Measurements from ENCODE around the gene IL3RA. TPM values are rescaled to one million over a fixed set of nuclear protein-coding genes. Genes with fewer than 3 reads are reported as not detected.
"Not testable (repeated sequence)": the region's sequence is repeated elsewhere in the genome, so short reads cannot be mapped to it uniquely, and the experiment has no call there.

Gene IL3RA
- total RNA-seq, 1 donor from 2014 or later, result 19.6 TPM

- no peak for DNase-seq (ENCODE audit: low read depth in 2 of 2)
Measured at GRCh38 chrX:1398431-1399340, 62.1 kb downstream of the IL3RA start.

DNA sequence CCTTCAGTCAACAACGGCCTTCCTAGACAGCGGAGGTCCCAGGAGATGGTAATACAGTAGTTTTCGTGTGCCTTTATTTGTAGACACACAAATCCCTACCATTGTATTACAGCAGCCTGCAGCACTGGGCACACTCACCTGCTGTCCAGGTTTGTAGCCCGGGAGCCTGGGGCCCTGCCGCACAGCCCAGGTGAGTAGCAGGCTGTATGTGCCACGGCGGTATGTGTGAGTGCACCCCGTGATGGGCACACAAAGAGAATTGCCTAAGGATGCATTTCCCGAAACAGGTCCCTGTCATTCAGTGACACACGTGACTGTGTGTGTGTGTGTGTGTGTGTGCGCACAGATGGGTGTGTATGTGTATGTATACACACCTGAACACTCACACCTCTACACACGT is 63.5 kb downstream of the IL3RA start:
- DNase-seq (ENCODE audit: low read depth in 2 of 2), result no peak

GRCh38 chrX:1400742-1401471 is 64.3 kb downstream of the IL3RA start:
- no peak for DNase-seq (ENCODE audit: low read depth in 2 of 2)

GRCh38 chrX:1401611-1402430 is 65.2 kb downstream of the IL3RA start:
- DNase-seq (ENCODE audit: low read depth in 2 of 2), result no peak

DNA sequence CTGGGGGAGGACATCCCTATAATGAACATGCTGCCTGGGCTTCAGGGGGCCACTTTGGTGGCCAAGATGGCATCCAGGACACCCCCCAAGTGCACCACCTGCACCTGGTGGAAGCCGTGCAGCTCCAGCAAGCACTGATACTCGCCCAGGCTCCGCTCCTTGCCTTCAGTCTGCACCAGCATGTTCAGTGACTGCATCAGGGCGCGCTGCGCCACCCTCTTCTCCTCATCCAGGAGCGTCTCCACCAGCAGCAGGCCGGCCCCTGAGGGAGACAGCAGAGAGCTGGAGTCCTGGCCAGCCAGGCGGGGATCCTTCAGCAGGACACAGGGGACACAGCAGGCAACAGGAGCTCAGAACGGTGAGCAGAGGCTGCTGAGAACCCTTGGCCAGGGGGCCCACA is 66.6 kb downstream of the IL3RA start:
- DNase-seq (ENCODE audit: low read depth in 2 of 2), result no peak

DNA sequence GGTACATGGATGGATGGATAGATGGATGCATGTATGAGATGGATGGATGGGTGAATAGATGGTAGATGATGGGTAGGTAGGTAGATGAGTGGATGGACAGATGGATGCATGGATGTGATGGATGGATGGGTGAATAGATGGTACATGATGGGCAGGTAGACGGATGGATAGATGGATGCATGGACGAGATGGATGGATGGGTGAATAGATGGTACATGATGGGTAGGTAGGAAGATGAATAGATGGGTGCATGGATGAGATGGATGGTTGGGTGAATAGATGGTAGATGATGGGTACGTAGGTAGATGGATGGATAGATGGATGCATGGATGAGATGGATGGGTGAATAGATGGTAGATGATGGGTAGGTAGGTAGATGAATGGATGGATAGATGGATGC is 67.3 kb downstream of the IL3RA start:
- DNase-seq (ENCODE audit: low read depth in 2 of 2), result not testable (repeated sequence)

DNA sequence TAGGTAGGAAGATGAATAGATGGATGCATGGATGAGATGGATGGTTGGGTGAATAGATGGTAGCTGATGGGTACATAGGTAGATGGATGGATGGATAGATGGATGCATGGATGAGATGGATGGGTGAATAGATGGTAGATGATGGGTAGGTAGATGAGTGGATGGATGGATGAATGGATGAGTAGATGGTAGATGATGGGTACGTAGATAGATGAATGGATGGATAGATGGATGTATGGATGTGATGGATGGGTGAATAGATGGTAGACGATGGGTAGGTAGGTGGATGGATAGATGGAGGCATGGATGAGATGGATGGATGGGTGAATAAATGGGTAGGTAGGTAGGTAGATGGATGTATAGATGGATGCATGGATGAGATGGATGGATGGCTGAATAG is 69.2 kb downstream of the IL3RA start:
- DNase-seq (ENCODE audit: low read depth in 2 of 2), result not testable (repeated sequence)

GRCh38 chrX:1407035-1407434 is 70.5 kb downstream of the IL3RA start:
- no peak for DNase-seq (ENCODE audit: low read depth in 2 of 2)

- no peak for DNase-seq (ENCODE audit: low read depth in 2 of 2)
Measured at GRCh38 chrX:1411326-1411725, 74.7 kb downstream of the IL3RA start.

DNA sequence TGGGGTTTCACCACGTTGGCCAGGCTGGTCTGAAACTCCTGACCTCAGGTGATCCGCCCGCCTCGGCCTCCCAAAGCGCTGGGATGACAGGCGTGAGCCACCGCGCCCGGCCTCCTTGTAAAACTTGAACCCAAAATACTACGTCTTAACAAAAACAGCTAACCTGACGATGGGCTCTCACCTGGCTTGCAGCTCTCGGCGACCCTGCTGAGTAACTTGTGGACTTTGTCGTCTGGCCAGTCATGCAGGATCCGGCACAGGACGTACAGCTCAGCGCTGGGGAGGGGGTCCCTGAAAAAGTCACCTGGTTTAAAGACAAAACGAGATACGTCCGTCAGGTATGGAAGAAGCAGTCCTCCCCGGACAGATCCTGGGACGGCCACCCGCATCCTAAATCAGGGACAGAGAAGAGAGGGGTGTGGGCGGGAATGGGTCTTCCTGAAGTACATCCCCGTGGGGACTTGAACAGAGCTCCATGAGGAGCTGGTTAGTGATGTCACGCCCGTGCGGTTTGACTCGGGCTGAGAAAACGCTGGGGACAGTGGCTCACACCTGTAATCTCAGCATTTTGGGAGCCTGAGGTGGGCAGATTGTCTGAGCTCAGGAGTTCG is 76.1 kb downstream of the IL3RA start:
- no peak for DNase-seq (ENCODE audit: low read depth in 2 of 2)

DNA sequence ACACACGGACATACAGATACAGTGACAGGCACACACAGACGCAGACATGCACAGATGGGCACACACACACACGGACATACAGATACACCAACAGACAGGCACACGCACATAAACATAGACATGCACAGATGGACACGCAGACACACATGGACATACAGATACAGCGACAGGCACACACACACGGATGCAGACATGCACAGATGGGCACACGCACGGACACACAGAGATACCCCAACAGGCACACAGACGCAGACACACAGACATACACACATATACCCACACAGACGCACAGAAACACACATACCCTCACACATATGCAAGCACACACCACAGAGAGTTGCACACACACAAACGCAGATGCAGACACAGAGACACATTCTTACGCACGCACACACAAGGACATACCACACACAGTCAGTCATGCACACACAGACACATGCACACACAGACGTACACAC is 79.8 kb downstream of the IL3RA start:
- no peak for DNase-seq (ENCODE audit: low read depth in 2 of 2)

DNA sequence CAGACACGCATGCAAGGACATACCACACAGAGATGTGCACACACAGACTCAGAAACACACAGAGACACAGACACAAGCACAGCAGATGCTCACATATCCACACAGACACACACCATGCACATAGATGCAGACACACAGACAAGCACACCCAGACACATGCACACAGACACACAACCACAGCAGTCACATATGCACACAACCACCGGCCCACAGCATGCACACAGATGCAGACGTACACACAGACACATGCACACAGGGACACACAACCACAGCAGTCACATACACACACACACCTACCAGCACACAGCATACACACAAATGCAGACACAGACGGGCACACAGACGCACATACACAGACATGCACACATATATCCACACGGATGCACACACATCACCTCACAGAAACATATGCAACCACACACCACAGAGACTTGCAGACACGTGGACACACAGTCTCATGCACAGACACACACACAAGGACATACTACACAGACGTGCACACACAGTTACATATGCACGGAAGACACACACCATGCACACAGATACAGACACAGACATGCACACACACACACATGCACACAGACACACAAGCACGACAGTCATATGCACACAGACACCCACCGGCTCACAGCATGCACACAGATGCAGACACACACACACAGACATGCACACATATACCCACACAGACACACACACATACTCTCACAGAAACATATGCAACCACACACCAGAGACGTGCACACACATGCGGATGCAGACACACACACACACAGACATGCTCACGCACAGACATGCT is 80.6 kb downstream of the IL3RA start:
- no peak for DNase-seq (ENCODE audit: low read depth in 2 of 2)

DNA sequence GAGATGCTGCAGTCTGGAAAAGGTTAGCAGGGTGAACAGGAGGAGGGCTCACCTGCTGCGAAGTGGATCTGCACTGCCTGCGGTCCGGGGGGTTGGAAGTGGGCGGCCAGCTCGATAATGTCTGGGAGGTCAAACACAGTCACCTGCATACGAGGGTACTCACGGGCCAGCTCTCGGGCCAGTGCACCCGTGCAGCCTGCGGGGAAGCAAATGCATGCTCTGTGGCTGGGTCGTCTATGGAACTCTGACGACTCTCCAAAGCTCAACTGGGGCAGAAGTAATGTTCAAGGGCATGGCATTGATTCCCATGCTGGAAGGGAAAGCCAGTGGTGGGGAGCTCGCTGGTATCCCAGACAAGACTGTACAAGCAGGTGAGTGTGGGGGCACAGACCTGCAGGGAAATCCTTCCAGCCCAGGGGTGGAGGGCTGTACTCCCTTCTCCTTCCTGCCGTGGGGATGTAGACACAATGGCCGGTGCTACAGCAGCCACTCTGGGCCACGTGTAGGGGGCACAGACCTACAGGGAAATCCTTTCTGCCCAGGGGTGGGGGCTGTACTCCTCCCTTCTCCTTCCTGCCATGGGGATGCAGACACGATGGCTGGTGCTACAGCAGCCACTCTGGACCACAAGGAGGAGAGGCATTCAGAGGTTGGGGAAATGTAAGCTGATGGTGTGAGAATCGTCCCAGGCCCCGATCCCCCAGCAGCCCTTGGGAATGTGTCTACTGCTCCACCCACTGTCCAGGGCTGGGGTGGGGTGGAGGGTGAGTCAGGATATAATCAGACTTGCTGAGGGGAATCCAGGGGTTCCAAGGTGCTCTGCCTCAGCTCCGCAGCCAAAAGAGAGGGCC is 81.6 kb downstream of the IL3RA start:
- DNase-seq (ENCODE audit: low read depth in 2 of 2), result no peak

DNA sequence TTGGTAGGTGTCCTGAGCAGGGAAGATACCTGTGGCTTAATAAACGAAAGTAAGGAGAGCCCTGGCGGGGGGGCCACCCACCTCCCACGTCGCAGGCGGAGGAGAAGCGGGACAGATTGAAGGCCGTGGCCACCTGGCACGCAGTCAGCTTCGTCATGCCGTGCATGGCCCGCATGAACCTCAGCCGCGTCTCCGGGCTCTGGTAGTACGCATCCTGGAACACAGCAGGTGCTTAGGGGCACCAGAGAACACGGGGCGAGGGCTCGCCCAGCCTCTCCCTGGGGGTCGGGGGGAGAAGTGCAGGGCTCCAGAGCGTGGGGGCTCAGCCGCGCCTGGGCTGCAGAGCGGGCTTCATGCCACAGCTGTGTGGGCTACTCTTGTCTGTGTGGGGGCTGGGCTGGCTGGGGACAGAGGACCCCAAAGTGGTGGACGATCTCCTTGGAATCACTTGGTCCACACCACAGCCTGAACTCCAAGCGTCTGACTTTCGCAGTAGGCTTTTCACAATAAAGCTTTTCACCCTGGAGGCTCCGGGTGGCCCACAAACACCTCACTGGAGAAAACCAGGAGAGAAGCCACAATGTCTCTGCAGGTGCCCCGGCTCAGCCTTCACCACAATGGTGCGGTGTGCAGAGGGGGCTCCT is 82.4 kb downstream of the IL3RA start:
- no peak for DNase-seq (ENCODE audit: low read depth in 2 of 2)

DNA sequence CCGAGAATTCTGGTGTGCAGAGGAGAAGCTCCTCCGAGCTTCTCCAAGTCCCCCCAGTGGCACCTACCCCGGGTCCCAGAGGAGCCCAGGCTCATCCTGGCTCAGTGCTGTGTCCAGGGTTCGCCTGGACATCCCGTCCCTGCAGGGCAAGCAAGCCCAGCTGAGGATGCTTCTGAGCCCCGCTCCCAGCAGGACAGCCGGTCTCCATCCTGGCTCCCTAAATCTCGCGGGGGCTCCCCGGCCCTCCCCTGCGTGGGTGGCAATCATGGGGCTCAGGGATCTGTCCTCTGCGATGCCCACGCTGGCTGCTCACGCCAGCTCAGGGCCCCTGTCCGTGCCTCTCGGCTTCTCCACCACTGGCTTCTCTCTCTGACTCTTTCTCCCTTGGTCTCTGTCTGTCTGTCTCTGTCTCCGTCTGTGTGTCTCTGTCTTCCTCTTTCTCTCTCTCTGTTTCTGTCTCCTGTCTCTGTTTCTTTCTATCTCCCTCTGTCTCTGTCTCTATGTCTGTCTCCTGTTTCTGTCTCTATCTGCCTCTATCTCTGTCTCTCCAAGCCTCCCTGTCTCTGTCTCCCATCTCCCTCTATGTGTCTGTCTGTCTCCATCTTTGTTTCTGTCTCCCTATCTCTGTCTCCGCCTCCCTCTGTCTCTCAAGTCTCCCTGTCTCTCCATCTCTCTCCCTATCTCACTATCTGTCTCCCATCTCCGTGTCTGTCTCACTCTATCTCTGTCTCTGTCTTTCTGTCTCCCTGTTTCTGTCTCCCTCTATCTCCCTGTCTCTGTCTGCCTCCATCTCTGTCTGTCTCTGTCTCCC is 83.2 kb downstream of the IL3RA start:
- DNase-seq (ENCODE audit: low read depth in 2 of 2), result no peak

DNA sequence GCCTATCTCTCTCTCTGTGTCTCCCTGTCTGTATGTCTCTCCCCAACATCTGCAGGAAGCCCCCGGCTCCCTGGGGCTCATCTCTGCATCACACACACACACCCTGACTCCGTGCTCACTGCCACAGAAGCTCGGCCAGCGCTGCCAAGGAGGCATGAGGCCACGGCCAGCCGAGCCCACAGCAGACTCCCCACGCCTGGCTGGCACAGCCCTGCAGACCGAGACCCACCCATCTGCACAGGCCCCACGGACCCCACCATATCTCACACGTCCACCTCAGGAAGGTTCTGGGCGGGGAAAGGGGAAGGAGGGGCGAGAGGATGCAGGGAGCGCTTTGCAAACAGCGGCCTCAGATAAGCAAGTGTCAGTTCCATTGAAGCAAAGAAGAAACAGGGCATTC is 83.8 kb downstream of the IL3RA start:
- no peak for DNase-seq (ENCODE audit: low read depth in 2 of 2)

- no peak for DNase-seq (ENCODE audit: low read depth in 2 of 2)
Measured at GRCh38 chrX:1421433-1422134, 85.0 kb downstream of the IL3RA start.

DNA sequence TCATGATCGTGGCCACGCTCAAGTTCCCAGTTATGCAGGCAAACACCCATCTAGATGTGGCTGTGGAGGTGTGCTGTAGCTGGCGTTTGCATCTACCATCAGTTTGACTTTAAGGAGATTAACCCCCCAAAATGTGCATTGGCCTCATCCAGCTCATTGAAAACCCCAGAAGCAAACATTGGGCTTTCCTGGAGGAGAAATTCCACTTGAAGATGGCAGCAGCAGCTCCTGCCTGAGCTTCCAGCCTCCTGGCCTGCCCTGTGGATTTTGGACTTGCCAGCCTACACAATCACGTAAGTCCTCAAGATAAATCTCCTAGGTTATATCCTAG is 85.5 kb downstream of the IL3RA start:
- no peak for DNase-seq (ENCODE audit: low read depth in 2 of 2)

All from lung microvascular endothelial cell (primary cell).